GM12872 (cell line): ENCODE data around the gene R3HDML.

ENCODE experiments used
- CTCF ChIP-seq: IDR thresholded peaks from 3 replicates; pipeline ENCODE4 v1.5.1; 2011; ENCODE audit warnings: low read depth, mild to moderate bottlenecking, low read length, moderate library complexity; ENCODE audit not compliant: insufficient read depth

R3HDML gene

GRCh38 chr20:44348168-44348659 is 11.4 kb downstream of the R3HDML start:
- TF ChIP-seq CTCF: no peak

DNA sequence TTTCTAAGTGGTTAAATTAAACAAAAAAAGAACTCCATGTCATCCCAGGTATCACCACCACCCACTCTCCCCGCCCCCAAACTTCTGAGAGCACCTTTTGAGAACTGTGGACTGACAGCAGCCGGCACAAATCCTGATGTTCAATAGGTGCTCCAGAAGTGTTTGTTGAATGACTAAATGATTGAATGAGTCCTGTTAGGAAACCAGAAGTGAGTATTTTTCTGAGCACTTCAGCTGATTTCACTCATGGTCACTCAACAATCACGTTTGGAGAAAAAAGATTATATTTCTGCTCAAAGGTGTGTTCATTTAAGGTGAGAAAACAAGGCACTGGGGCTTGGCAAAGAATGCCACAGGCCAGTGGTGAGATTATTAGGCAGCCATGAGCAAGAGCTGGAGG is 12.5 kb downstream of the R3HDML start:
- no peak for TF ChIP-seq CTCF

GRCh38 chr20:44350567-44350966 is 13.7 kb downstream of the R3HDML start:
- no peak for TF ChIP-seq CTCF

- no peak for TF ChIP-seq CTCF
Observed at GRCh38 chr20:44354979-44355497, 18.2 kb downstream of the R3HDML start.

DNA sequence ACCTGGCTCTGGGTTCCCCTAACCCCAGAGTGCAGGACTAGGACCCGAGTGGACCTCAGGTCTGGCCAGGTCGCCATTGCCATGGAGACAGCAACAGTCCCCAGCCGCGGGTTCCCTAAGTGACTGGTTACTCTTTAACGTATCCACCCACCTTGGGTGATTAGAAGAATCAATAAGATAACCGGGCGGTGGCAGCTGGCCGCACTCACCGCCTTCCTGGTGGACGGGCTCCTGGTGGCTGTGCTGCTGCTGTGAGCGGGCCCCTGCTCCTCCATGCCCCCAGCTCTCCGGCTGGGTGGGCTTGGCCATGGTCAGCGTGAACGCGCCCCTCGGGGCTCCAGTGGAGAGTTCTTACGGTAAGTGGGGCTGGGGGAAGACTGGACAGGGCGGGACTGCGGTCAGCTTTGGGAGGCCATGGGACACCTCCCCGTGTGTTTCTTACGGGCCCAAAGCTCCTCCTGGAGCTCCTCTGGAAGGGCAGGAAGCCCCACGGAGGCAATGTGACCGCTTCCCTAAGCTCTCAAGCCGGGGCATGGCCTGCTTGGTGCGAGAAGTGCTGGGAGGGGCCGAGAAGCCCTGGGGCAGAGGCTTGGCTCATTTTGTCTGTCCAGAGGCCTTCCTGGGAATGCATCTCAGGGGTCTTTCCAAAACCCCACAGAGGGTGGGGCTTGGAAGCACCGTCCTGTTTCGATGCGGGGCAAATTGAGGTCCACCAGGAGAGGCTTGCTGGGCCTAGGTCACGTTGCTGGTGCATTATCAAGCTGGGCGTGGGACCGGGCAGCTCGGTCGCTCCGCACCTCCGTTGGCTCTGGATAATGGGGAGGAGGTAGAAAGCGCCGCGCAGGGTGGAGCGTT is 18.9 kb downstream of the R3HDML start, which contains the start of gene HNF4A:
Gene HNF4A (plus strand): TSS at position 202 of the 855 bp plus-strand sequence. CDS start 106 bp downstream, at position 308.
- no peak for TF ChIP-seq CTCF

DNA sequence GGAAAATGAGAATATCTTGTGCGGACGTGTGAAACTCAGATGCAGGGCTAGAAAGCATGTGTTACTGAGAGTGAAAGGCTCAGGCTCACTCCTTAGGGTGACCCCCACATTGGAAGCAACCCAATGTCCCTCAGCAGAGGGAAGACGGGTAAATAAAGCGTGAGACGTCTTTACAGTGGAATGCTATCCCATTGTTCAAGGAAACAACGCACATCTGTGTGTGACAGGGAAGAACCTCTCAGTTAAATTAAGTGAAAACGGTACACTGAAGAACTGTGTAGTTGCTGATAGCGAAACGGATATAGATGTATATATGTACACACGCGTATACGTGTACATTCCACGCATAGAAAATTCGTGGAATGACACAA is 19.5 kb downstream of the R3HDML start:
- TF ChIP-seq CTCF: no peak

- no peak for TF ChIP-seq CTCF
Observed at GRCh38 chr20:44357020-44357419, 20.2 kb downstream of the R3HDML start.
